Bronchial epithelial cell (primary cell): ENCODE data around the gene CATSPER1. TPM values are rescaled to one million over a fixed set of nuclear protein-coding genes. Genes with fewer than 3 reads are reported as not detected.

Experiments
- DNase-seq: peaks from one replicate; pipeline ENCODE4 v3.0.0-alpha.2; 2010; ENCODE audit warnings: low read depth
- FAIRE-seq: peaks from 2 replicates; lab custom pipeline; 2011; peaks lifted over from hg19 to GRCh38; lab: Jason Lieb, UNC
- H3K27me3 ChIP-seq: 2 replicates; pipeline ENCODE4 v1.5.1; 2011; ENCODE audit warnings: low read length; ENCODE audit not compliant: control insufficient read depth, insufficient read depth
- H3K36me3 ChIP-seq: 2 replicates; pipeline ENCODE4 v1.5.1; 2011; ENCODE audit warnings: low read length; ENCODE audit not compliant: control insufficient read depth, insufficient read depth
- H3K4me3 ChIP-seq: 2 replicates; pipeline ENCODE4 v1.5.1; 2011; ENCODE audit warnings: mild to moderate bottlenecking, low read depth, low read length, control low read depth
- CTCF ChIP-seq: IDR thresholded peaks from 2 replicates; pipeline ENCODE4 v1.5.1; 2011; ENCODE audit warnings: mild to moderate bottlenecking, moderate library complexity, low read length, control low read depth, inconsistent platforms; ENCODE audit not compliant: insufficient read depth, severe bottlenecking
- total RNA-seq: library from RNA; depleted of rRNA; stranded (reverse); fragments of >200 nt; gene quantifications from 2 replicates; pipeline ENCODE4 v1.2.1, GENCODE V29; 2014

Gene CATSPER1
- total RNA-seq, 1 donor from 2014 or later: 0.26 TPM

GRCh38 chr11:66056501-66056900 lies 30.2 kb upstream of the CATSPER1 start:
- no peak for TF ChIP-seq CTCF
- DNase-seq (no peak), FAIRE-seq (no peak)
- Histone ChIP-seq H3K36me3 (peaks cover 33% of the 10 kb centered on the region), H3K4me3 (no peak overlapping the region), H3K27me3 (no peaks in the 10 kb centered on the region)

GRCh38 chr11:66055021-66055420 lies 28.7 kb upstream of the CATSPER1 start:
- FAIRE-seq (no peak), DNase-seq (no peak)
- H3K27me3 ChIP-seq: no peaks in the 10 kb centered on the region
- peaks cover 28% of the 10 kb centered on the region for H3K36me3 ChIP-seq
- no peak for TF ChIP-seq CTCF
- H3K4me3 ChIP-seq: no peak overlapping the region

GRCh38 chr11:66052664-66052982 lies 26.3 kb upstream of the CATSPER1 start:
- no peak for TF ChIP-seq CTCF
- DNase-seq: no peak
- Histone ChIP-seq H3K36me3 (peaks cover 13% of the 10 kb centered on the region), H3K4me3 (peak overlapping the region; percentile 95), H3K27me3 (peaks cover 4% of the 10 kb centered on the region)
- no peak for FAIRE-seq

GRCh38 chr11:66051766-66052663 lies 25.7 kb upstream of the CATSPER1 start, which contains the start of gene SF3B2:
TSS of gene SF3B2 (plus strand) at chr11:66052364. CDS start at chr11:66052385, 21 bp downstream.
- peak within 1 kb of the TSS; percentile 95 for H3K4me3 ChIP-seq
- peaks cover 4% of the 10 kb centered on the region for H3K27me3 ChIP-seq
- TF ChIP-seq CTCF: no peak
- FAIRE-seq (no peak), DNase-seq (peak; percentile 95)
- peaks cover 10% of the 10 kb centered on the region for H3K36me3 ChIP-seq

- no peak for FAIRE-seq
- no peak for TF ChIP-seq CTCF
- Histone ChIP-seq H3K4me3 (peak overlapping the region; percentile 95), H3K27me3 (peaks cover 4% of the 10 kb centered on the region), H3K36me3 (peaks cover 6% of the 10 kb centered on the region)
- DNase-seq: no peak
These were observed 25.1 kb upstream of the CATSPER1 start for GRCh38 chr11:66051371-66051765.
